HuH-7.5 (cell line): ENCODE results near the gene ADORA1.
A peak's percentile ranks its signal among the peaks of the same experiment; 100 is the strongest.

ENCODE experiments used
- DNase-seq: peaks from one replicate; pipeline ENCODE4 v3.0.0; 2011; ENCODE audit warnings: low spot score

ADORA1 gene

DNA sequence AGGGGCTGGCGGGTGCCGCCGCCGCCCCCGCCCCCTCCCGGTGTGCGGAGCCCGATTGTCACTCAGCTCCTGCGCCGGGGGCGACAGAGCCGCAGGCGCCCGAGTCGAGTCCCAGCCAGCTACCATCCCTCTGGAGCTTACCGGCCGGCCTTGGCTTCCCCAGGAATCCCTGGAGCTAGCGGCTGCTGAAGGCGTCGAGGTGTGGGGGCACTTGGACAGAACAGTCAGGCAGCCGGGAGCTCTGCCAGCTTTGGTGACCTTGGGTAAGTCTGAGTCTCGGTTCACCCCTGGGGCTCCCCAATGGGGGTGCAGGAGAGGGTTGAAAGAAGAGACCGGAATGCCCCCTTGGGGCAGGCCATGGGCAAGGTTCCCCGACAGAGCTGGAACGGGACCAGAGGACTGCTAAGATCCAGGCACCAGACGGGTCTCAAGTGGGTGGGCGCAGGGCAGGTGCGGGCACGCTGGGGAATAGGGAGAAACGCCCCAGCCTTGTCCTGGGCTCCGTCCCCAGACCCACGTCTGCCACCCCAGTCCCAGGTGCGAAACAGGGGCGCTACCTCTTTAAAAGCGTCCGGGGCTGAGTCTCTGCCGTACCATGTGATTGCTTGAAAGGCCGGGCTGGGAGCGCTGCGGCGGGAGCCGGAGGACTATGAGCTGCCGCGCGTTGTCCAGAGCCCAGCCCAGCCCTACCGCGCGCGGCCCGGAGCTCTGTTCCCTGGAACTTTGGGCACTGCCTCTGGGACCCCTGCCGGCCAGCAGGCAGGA is at the start of gene ADORA1:
TSS of gene ADORA1 (plus strand) at position 61 of the 765 bp plus-strand sequence. CDS start 1,116 bp downstream, outside the sequence.
- DNase-seq = peak; percentile 28

DNA sequence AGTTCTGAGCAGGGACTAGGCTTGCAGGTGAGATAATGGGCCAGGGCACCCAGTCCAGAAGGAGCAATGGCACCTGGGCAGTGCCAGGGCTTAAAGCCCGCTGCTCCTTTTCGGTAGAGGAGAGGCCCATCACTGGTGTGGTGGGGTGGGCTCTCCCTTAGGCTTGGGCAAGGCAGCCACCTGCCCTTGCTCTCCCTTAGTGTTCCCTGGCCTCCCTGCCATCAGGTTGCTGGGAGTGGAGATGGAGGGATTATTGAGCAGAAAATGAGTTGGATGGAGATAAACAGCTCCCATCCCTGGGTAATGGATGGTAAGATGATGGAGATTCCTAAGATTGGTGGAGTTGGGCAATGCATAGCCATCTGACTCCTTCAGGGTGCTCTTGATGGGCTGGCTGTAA is 49.6 kb upstream of the ADORA1 start:
- DNase-seq = no peak

DNA sequence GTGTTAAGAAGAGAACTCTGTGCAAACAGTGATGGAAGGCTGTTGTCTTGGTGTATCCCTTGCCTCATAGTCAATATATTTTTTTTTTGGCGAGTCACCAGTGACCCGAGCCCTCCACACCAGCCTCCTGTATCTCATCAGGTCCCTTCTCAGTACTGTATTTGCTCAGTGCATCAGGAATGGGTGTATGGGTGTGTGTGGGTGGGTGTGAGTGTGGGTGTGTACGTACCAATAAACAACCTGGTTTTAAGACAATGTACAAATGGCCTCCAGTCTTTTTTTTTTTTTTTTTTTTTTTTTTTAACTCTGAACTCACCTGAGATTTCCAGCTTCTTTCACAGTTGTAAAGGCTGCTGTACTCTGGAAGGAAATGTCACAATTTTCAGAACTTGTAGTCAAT is 49.0 kb upstream of the ADORA1 start:
- no peak for DNase-seq

DNA sequence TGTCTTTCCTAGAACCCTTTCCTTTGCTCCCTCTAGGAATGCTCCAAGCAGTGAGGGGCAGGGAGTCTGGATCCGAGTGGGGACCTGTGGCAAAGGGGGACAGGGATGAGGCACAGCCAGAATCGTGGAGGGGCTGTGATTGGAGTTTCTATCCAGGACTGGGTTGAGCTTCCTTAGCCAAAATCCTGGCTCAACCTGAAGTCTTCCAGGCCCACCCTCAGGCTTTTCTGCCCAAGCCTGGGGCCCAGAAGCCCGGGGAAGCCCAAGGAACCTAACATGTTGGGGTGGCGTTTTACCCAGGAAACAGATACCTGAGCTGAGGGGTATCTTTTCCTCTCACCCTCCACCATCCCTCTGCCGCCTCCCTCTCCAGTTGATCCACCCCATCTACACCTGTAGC is 47.1 kb upstream of the ADORA1 start:
- DNase-seq = no peak

DNA sequence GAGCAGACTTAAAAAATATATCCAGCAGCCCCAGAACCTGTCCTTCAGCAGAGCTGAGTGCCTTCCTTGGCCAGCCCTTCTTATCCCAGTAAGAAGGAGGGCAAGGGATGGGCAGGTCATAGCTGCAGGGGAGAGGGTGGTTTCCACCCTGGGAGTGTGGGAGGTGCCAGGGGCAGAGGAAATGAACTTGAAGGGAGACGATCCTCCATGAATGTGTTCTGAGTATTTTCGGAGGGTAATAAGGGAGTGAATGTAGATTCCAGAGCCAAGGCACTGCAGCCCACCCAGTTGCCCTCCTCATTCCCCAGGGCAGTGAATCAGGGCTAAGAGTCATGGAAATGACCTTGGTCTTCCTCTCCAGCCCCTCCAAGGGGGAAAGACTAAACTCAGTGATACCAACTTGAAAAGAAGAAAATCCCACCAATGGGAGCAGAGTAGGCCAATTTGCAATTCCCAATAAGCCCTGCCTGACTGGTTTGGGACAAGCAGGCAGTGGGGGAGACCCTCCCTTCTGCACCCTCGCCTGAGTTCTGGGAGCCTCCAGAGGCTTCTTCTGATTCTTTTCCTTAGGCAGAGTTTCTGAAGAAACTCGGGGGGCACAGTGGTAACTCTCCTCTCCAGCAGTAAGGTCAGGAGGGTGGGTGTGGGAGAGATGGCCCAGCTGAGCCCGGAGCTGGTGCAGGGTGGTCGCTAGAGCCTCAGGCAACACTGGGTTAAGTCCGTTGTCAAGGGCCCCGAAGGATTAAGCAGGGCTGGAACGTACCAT is 45.9 kb upstream of the ADORA1 start:
- DNase-seq = no peak

DNA sequence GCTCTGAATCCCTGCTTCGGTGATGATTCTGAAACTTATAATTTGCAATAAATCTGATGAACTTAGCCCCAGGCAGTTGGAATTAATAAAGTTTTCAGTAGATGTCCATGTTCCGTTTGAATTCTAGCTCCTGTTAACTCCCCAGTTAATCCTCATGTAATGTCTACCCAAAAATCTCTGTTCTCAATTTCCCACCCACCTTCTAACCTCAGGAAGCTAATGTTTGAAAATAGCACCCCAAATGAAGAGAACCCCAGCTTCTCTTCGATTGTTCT is 45.4 kb upstream of the ADORA1 start:
- no peak for DNase-seq

DNA sequence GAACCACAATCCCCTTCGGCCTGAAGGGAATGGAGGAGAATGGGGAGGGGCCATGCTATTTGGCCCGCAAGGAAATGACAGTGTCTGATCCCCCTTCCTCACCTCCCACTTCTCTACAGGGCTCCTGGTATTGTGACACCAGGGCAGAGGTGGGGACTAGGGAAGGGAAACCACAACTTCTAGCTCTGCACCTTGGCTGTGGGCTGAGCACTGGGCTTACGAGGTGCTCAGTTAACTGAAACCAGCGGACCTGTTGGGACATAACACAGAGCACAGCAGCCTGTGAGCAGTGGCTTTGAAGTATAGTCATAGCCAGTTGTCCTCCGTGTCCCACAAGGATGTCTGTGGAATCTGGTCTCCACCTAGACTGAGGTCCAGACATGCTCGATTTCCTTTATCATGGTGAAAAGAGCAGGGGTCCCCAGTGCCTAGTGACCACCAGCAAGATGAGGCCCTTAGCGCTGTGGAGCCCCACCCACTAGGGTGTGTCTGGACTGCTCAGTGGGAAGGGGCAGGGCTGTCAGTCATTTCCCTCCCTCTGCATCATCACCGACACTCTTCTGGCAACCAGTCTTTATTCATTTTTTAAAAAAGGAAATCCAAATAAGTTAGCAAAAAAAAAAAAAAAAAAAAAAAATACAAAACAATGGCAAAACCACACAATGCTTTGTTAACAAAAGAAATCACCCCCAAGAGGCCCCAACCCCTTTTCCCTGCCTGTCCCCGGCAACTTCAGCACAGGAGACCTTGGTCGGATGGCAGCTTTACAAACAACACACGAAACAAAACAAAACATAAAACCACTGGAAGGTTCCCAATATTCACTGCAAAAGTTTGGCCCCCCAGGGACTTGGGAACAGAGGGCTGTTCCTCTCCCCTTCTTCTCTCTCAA is 44.7 kb upstream of the ADORA1 start:
- no peak for DNase-seq

DNA sequence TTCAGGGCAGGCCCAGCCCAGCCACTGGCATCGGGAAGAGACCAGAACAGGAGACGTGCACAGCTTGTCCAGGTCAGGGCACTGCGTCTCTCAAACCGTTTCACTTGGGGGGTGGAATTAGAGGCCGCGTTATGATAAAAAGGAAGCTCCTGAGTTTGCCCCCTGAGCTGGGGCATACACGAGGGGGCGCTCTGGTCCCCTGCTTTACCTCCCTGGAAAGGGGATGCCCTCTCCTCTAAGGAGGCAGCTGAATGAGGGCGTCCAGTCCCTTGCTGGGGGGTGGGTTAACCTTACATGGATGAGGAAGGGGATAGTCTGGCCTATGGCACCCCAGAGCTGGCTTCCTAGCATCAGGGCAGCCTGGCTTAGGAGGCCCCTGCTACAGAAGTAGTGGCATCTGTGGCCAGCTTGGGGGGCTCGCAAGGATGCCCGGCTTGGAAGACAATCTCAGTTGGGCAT is 44.0 kb upstream of the ADORA1 start:
- DNase-seq = no peak

DNA sequence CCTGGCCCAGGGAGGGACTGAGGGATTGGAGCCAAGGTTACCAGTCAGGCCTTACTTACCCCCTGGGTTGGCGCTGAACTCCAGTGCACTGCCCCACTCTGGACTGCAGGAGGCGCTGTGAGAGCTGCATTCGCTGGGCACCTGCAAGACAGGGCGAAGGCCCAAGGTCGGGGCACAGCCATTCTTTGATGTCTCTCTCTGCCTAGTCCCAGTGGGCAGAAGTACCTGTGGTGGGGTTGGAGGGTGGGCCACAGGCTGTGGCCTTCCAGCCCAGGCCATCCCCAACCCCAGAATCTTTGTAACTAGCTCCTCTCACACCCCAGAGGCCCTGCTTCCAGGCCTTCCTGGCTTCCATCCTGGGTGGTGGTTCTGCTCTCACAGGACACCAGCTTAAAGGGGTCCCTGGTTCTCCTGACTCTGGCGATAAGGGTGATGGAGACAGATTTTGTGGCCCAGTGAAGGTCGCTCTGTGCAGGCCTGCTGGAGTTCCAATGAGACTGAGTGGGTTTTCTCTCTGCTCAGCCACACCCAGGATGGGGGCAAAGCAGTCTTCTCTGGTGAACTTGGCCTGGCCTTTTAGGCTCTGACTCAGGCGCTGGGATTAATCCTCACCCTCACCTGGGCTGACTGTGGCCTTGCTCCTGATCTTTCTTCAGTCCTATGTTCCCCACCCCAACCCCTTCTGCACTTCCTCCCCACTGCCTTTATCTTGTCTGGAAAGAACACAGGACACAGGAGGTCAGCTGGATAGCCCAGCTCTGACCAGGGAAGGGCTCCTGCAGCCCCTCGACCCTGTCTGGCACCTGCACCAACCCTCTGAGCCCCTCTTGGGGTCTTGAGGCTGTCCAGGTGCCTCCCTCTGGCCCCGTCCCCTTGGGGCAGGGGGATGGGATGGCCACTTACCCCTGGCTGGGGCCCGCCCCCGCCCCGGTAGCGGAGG is 42.7 kb upstream of the ADORA1 start:
- DNase-seq = no peak

DNA sequence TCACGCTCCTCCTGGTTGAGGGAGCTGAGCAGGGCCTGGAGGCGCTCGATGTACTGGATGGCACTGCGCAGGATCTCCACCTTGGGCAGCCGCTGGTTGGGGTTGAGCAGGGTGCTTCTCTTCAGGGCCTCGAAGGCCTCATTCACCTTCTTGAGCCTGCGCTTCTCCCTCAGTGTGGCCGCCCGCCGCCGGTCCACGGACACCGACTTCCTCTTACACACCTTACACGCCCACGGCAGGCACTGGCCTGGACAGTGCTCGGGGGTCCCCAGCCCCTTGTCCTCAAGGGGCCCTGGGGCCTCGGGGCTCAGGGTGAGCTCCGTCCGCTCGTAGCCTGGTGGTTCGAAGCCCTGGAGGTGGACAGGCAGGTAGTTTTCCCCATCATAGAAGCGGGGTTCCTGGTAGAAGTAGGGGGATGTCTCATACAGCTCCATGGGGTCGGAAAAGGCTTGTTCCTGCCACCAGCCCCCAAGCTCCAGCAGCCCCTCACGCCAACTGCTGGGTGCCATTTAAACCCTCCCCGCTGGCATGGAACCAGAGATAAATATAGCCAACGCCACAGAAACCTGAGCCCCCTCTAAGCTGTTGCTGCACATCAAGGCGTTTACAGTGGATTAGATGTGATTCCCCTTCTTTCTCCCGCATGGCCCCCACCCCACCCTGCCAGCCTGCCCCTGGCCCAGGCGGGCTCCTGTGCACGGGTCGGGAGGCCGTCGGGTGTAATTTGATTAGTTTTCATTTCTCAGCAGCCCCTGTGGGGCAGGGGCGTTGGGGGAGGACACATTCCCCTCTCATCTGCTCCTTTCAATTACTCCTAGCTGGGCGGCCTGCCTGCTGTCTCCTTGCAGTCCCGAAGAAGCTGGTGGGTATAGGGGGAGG is 41.8 kb upstream of the ADORA1 start, which contains the start of gene MYOG:
TSS of gene MYOG (minus strand) at position 485 of the 879 bp plus-strand sequence. CDS start at position 434, 51 bp downstream.
- DNase-seq = no peak

DNA sequence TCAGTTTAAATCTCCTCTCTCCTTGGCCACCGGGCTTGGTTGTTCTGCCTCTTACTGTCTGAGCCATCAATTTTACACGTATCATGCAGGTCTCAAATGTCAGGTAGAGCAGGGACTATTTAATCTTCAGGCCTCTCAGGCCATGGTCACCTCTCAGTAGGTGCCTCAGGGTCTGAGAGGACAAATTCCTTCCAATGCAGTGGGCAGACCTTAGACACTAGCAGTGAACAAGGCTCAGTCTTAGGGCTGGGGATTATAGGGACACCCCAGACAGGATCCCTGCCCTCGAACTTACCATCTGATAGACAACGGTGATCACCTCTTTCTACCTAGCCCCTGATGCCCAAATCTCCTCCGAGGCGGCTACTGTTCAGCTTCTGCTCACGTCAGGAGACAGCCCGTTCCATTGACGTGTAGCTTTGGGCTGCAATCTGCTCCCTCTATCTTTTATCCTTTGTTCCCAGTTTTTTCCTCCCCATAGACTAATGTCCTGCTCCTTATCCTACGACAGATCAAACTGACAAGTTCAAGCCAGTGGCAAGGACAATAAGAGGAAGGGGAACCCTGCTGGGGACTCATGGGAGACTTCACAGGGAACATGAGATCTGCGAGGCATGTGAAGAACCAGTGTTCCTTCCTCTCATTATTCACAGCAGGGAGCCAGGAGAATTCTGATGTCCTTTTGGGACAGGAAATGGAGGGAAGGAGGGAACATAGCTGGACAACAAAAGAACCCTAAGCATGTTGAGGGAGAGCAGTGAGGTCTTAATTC is 40.3 kb upstream of the ADORA1 start:
- DNase-seq = no peak

DNA sequence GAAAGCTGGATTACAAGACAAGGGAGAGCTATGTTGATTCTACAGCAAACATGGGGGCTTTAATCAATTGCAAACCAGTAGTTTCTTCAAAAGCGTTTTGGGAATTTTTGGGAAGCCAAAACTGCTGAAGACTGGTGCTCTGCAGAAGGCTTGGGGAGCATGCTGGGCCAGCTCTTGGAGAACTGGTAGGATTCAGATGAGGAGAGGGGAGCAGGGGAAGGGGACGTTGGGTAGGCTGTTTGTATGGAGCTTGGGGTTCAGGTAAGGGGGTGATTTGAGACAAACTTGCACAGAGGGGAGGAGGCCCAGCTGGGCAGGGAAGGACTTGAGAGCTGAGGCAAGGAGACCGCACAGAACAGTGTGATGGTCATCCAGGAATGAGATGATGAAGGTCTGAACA is 39.1 kb upstream of the ADORA1 start:
- no peak for DNase-seq

DNA sequence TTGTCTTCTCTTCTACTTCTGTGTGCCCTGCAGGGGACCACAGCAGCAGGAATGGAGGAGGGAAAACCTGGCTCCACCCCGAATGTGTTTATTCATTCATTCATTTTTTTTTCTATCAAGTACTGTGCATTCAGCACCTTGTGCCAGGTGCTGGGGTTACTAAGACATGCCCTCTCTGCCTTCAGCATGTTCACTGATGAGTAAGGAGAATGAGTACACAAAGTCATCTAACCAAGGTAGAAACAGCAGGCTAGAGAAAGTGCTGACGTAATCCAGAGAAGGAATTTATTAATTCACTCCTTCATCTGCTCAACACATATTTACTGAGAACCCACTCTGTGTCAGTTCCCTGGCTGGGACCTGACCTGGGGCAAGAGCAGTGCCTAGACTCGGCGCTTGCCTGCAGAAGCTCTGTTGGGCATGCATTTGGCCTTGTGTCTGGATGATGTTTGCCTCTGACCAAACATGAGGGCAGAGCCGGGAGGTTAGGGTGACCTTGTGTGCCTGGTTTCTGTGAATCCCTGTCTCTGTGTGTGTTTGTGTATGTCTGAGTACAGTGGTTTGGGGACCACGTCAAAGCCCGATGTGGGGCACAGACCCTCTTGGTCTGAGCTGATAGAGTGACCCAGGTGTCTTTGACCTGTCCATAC is 38.4 kb upstream of the ADORA1 start:
- no peak for DNase-seq

DNA sequence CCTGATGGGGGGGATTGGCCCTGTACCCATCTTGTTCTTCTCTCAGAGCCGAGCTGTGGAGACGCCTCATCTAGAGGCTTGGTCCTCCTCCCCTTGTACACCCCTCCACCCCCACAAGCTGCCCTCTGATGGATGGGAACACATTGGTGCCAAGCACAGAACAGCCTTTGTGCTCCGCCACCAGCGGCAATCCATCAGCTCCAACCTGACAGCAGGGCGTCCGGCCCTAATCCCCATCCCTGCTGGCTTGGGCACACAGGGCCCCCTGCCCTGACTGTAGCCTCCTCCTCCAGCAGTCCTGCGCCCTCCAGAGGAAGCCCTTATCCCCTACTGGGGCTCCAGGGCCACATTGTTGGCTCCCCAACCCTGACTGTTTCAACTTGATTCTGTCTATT is 37.9 kb upstream of the ADORA1 start:
- no peak for DNase-seq

DNA sequence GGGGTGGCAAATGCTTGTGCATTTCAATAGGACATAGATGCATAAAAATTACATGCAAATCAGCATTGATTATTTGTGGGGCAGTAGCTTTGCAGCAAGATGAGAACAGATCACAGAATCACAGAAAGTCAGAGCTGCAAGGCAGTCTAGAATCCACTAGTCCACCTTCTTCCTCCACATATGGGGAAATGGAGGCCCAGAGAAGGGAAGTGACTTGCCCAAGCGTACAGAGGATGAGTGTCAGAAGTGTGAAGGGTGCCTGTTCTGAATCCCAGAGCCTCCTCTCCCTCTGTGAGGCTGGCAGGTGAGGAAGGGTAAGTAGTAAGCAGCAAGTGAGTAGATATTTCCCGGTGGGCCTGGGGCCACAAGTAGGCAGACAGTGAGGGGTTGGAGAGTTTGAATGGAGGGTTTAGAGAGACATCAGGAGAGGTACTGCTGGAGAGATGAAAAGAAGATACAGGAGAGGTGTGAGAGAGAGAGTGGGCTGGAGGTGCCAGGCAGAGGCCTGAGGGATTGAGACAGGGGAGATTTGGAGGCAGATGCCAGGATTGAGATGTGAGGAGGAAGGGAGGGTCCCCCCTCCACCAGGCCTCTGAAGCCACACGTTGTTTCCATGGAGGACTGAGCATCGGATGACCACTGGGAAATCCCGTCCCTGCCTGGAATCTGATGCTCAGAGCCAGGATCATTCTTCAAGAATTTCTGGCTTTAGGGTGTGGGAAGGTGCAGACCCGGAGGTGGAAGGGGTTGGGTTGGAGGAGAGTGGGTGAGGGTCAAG is 36.9 kb upstream of the ADORA1 start:
- DNase-seq = no peak

DNA sequence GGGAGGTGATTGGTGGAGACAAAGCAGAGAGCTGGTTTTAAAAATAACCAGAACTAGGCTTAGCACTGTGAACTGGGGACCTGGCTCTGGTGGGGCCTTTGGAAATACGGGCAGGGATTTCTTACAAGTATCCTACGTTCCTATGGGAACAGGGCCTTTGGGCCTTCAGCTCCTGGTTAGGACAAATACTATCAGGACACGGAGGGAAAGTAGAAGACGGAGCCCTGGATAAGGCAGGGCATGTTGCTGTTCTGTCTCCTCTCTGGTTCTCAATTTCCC is 36.4 kb upstream of the ADORA1 start:
- DNase-seq = no peak

DNA sequence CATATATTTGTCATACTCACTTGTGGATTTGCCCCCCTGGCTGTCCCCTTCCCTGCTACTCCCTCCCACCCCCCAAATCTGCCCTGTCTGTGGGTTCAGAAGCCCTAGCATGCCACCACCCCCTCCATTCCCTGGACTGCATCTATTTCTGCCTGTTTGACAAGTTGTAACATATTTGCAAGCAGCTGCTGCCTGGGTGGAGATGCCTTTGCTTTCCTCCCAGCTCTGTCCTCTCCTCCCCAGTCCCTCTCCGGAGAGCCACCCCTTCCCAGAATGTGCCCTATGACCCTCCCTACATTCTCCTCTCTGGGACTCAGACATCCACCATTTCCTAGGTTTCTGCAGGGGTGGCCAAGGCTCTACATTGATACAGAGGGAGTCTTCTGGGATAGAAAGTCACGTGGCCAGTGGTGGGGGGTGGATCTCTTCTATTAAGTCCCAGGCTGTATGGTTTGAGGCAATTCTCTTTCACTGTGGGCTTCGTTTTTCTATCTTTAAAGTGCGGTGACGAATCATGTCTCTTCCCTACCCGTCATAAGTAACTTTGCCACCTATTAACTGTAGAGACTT is 35.7 kb upstream of the ADORA1 start:
- no peak for DNase-seq

DNA sequence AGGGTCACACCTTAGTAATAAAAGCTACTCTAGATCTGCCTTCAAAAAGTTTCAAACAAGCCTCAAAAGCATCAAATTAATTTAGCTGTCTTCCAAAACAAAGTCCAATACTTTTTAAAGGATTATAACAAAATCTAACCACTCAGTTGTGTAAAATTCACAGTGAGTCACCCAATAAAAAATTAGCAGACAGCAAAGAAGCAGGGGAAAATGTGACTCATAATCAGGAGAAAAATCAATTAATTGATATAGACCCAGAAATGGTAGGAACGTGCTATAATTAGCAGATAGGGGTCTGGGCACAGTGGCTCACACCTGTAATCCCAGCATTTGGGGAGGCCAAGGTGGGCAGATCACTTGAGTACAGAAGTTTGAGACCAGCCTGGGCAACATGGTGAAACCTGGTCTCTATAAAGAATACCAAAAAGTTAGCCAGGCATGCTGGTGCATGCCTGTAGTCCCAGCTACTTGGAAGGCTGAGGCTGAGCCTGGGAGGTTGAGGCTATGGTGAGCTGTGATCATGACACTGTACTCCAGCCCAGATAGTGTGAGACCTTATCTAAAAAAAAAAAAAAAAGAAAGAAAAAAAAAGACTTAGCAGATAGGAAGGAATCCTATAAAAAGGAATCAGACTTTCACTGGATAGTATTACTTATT is 33.6 kb upstream of the ADORA1 start:
- DNase-seq = no peak
